T follicular helper cell (primary cell): ENCODE data around the gene EDNRA.

ENCODE experiments used
- DNase-seq: peaks from one replicate; pipeline ENCODE4 v3.0.0-alpha.2; 2020; ENCODE audit warnings: low read depth

EDNRA gene

DNA sequence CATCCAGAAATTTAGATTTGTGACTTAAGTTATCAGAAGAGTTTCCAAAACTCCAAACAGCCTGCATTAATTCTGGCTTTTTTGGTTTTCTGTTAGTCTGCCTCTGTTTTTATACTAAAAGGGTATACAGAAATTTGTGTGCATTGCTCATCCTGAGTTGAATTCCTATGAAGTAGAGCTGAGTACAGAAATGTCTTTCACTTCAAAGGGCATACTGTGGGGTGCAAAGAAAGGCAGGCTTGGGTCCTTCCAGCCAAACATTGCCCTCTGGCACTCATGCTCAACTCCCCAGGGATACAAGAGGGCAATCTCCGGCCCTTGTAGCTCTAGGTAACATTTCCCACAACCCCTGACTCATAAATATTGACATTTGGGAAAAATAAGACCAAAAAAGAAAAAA is 108.7 kb downstream of the EDNRA start:
- DNase-seq, result no peak

DNA sequence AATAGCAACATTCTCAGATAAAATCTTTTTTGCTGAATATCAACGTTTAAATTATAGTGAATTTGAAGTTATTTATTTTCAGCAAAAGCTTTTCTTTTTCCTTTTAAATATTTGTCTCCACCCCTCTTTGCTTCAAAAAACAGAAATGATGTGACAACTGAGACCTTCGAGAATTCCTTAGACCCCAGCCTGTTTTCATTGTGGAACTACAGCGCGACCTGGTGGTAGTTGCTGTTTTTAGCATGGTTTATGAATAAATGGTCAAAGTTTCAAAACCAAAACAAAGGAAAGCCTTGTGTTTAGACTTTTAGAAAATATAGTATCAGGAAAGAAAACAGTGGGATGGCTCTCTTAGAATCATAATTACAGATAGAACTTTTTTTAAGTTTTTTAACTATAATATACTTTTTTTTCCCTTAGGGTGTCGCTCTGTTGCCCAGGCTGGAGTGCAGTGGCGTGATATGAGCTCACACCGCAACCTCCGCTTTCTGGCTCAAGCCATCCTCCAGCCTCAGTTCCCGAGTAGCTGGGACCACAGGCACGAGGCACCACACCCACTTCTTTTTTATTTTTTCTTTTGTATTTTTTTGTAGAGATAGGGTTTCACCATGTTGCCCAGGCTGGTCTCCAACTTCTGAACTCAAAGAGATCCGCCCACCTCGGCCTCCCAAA is 109.5 kb downstream of the EDNRA start:
- DNase-seq, result peak; percentile 10

GRCh38 chr4:147591106-147591505 is 110.2 kb downstream of the EDNRA start:
- no peak for DNase-seq

DNA sequence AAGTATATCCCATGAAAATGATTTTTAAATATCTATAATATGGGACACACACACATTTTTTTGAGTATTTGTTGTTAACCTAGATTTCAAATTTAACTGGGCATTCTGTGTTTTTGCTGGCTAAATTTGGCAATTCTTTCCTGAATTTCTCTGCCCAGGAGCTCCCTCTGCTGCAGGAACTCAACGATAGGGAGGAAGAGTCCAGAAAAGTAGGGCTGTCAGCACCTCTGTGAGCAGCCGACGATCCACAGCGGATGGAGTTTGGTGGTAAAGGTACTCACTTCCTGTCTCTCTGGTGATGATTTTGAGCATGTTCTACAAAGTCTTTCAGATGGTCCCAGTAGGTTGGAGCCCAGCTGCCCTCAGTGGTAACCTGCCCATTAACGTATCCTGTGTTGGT is 113.2 kb downstream of the EDNRA start:
- DNase-seq, result no peak
